Caco-2 (cell line): ENCODE results near the gene PRDM10. TPM values are rescaled to one million over a fixed set of nuclear protein-coding genes. Genes with fewer than 3 reads are reported as not detected.
A peak's percentile ranks its signal among the peaks of the same experiment; 100 is the strongest.

Experiments
- BruUV-seq: library from RNA; stranded (reverse); fragments of 400-500 nt; replicated peaks from 2 replicates; lab custom pipeline; 2021; lab: Mats Ljungman, UMichigan
- CTCF ChIA-PET: fragments of 300-600 bp; sonication (Branson Sonifier 250); formaldehyde crosslinking; loops from one replicate; lab custom pipeline; 2022; ENCODE audit warnings: antibody characterized with exemption; lab: Charles Lee
- POLR2A ChIA-PET: fragments of 300-600 bp; sonication (Branson Sonifier 250); formaldehyde crosslinking; loops from one replicate; lab custom pipeline; 2022; ENCODE audit warnings: antibody characterized with exemption; lab: Charles Lee
- DNase-seq, 2 experiments: peaks; one replicate each; pipeline versions ENCODE4 v3.0.0 to v3.0.0-alpha.2; 2020 to 2022
- H3K27me3 ChIP-seq: replicated peaks from 2 replicates; pipeline ENCODE4 v1.6.0; 2011; ENCODE audit warnings: low read length; ENCODE audit not compliant: control insufficient read depth, insufficient read depth
- H3K36me3 ChIP-seq: 2 replicates; pipeline ENCODE4 v1.5.1; 2011; ENCODE audit warnings: low read length; ENCODE audit not compliant: control insufficient read depth, insufficient read depth
- H3K4me1 ChIP-seq: fragments of 250-450 bp; sonication (Bioruptor Pico); 2 replicates; pipeline ENCODE4 v1.5.1; 2020; ENCODE audit warnings: mild to moderate bottlenecking
- H3K4me3 ChIP-seq: 2 replicates; pipeline ENCODE4 v1.5.1; 2011; ENCODE audit warnings: low read depth, mild to moderate bottlenecking, control low read depth, low read length
- H3K9me3 ChIP-seq: fragments of 250-450 bp; sonication (Bioruptor Pico); 2 replicates; pipeline ENCODE4 v1.5.1; 2020; ENCODE audit warnings: mild to moderate bottlenecking, moderate library complexity
- H3K27ac Mint-ChIP-seq: one replicate; pipeline ENCODE4 v1.8.0; 2022; ENCODE audit warnings: mixed read lengths; ENCODE audit not compliant: unreplicated experiment
- H3K27me3 Mint-ChIP-seq: one replicate; pipeline ENCODE4 v1.8.0; 2022; ENCODE audit warnings: mixed read lengths; ENCODE audit not compliant: insufficient read depth, unreplicated experiment
- H3K36me3 Mint-ChIP-seq: one replicate; pipeline ENCODE4 v1.8.0; 2022; ENCODE audit warnings: mild to moderate bottlenecking, mixed read lengths; ENCODE audit not compliant: insufficient read depth, unreplicated experiment
- H3K4me1 Mint-ChIP-seq: one replicate; pipeline ENCODE4 v1.8.0; 2022; ENCODE audit warnings: low read depth, mixed read lengths; ENCODE audit not compliant: unreplicated experiment
- H3K4me3 Mint-ChIP-seq: one replicate; pipeline ENCODE4 v1.8.0; 2022; ENCODE audit warnings: mild to moderate bottlenecking, moderate library complexity, mixed read lengths; ENCODE audit not compliant: unreplicated experiment
- H3K9me3 Mint-ChIP-seq: one replicate; pipeline ENCODE4 v1.8.0; 2022; ENCODE audit warnings: mixed read lengths; ENCODE audit not compliant: unreplicated experiment
- intact Hi-C: fragments of 100-400 bp; cut with micrococcal nuclease; formaldehyde crosslinking; loops from one replicate; pipeline ENCODE4 v1.10.0; 2022; ENCODE audit not compliant: unreplicated experiment
- total RNA-seq: library from RNA; stranded (reverse); gene quantifications from 2 replicates; pipeline ENCODE4 v1.2.3, GENCODE V29; 2022
- TF ChIP-seq, protein P1 (sequence below), 2 experiments: fragments of 200-600 bp in 1 of 2; IDR thresholded peaks; 1 replicate in 1 of 2; 2 replicates in 1 of 2; pipeline versions ENCODE4 v1.5.1 to v1.8.0; 2011 to 2022; ENCODE audit warnings: antibody characterized with exemption in 1 of 2, control low read depth in 1 of 2, inconsistent platforms in 1 of 2, low read depth in 1 of 2, low read length in 1 of 2, mild to moderate bottlenecking in 1 of 2, moderate library complexity in 1 of 2; ENCODE audit not compliant: insufficient read depth in 1 of 2, severe bottlenecking in 1 of 2, unreplicated experiment in 1 of 2

Gene PRDM10
- total RNA-seq, 1 experiment from 2014 or later = 11.8 TPM

GRCh38 chr11:129951866-129952262 is 50.8 kb downstream of the PRDM10 start:
- Histone ChIP-seq H3K4me3 (no peak overlapping the region), H3K27me3 (no peaks in the 10 kb centered on the region), H3K9me3 (no peaks in the 10 kb centered on the region), H3K4me1 (peaks cover 4% of the 10 kb centered on the region; the same call in 1 of the 2 replicates), H3K36me3 (no peaks in the 10 kb centered on the region)
- H3K27ac Mint-ChIP-seq = no peak overlapping the region
- BruUV-seq = no TSS peak
- peaks cover 32% of the 10 kb centered on the region for H3K4me1 Mint-ChIP-seq
- no peaks in the 10 kb centered on the region for H3K9me3 Mint-ChIP-seq
- no peaks in the 10 kb centered on the region for H3K36me3 Mint-ChIP-seq
- H3K27me3 Mint-ChIP-seq = no peaks in the 10 kb centered on the region
- intact Hi-C loops = no loop called here
- TF ChIP-seq, protein P1, sequence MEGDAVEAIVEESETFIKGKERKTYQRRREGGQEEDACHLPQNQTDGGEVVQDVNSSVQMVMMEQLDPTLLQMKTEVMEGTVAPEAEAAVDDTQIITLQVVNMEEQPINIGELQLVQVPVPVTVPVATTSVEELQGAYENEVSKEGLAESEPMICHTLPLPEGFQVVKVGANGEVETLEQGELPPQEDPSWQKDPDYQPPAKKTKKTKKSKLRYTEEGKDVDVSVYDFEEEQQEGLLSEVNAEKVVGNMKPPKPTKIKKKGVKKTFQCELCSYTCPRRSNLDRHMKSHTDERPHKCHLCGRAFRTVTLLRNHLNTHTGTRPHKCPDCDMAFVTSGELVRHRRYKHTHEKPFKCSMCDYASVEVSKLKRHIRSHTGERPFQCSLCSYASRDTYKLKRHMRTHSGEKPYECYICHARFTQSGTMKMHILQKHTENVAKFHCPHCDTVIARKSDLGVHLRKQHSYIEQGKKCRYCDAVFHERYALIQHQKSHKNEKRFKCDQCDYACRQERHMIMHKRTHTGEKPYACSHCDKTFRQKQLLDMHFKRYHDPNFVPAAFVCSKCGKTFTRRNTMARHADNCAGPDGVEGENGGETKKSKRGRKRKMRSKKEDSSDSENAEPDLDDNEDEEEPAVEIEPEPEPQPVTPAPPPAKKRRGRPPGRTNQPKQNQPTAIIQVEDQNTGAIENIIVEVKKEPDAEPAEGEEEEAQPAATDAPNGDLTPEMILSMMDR (IDR thresholded peaks at IDR 0.05; ENCODE audit: insufficient read depth in 1 of 2, low read depth in 1 of 2, low read length in 1 of 2, severe bottlenecking in 1 of 2, unreplicated experiment in 1 of 2) = no peak
- no peak for DNase-seq
- POLR2A ChIA-PET = no interaction called here
- CTCF ChIA-PET = no interaction called here
- no peak overlapping the region for H3K4me3 Mint-ChIP-seq

- H3K4me1 ChIP-seq = peaks cover 4% of the 10 kb centered on the region; the same call in 1 of the 2 replicates
Observed at GRCh38 chr11:129951201-129951865, 51.3 kb downstream of the PRDM10 start.

GRCh38 chr11:129950101-129951091 is 52.2 kb downstream of the PRDM10 start:
- H3K4me1 Mint-ChIP-seq = peaks cover 40% of the 10 kb centered on the region
- no peak overlapping the region for H3K4me3 ChIP-seq
- no TSS peak for BruUV-seq
- H3K27me3 Mint-ChIP-seq = no peaks in the 10 kb centered on the region
- intact Hi-C loops = no loop called here
- DNase-seq = no peak
- H3K4me1 ChIP-seq = peaks cover 4% of the 10 kb centered on the region; the same call in 1 of the 2 replicates
- no peak overlapping the region for H3K4me3 Mint-ChIP-seq
- H3K36me3 Mint-ChIP-seq = peaks cover 1% of the 10 kb centered on the region
- CTCF ChIA-PET = no interaction called here
- H3K36me3 ChIP-seq = no peaks in the 10 kb centered on the region
- peak overlapping the region; percentile 5 for H3K27ac Mint-ChIP-seq
- H3K27me3 ChIP-seq = no peaks in the 10 kb centered on the region
- no peaks in the 10 kb centered on the region for H3K9me3 Mint-ChIP-seq
- TF ChIP-seq, protein P1 (IDR thresholded peaks at IDR 0.05; ENCODE audit: insufficient read depth in 1 of 2, low read depth in 1 of 2, low read length in 1 of 2, severe bottlenecking in 1 of 2, unreplicated experiment in 1 of 2) = no peak
- no peaks in the 10 kb centered on the region for H3K9me3 ChIP-seq
- POLR2A ChIA-PET = no interaction called here

More at GRCh38 chr11:129951201-129951865, 51.3 kb downstream of the PRDM10 start:
- no peak for DNase-seq
- Mint-ChIP-seq H3K9me3 (no peaks in the 10 kb centered on the region), H3K27me3 (no peaks in the 10 kb centered on the region), H3K4me1 (peaks cover 37% of the 10 kb centered on the region), H3K36me3 (no peaks in the 10 kb centered on the region), H3K4me3 (no peak overlapping the region), H3K27ac (no peak overlapping the region)
- H3K36me3 ChIP-seq = no peaks in the 10 kb centered on the region
- TF ChIP-seq, protein P1 (IDR thresholded peaks at IDR 0.05; ENCODE audit: insufficient read depth in 1 of 2, low read depth in 1 of 2, low read length in 1 of 2, severe bottlenecking in 1 of 2, unreplicated experiment in 1 of 2) = no peak
- CTCF ChIA-PET = no interaction called here
- H3K9me3 ChIP-seq = no peaks in the 10 kb centered on the region
- POLR2A ChIA-PET = no interaction called here
- intact Hi-C loops = no loop called here
- BruUV-seq = no TSS peak
- no peaks in the 10 kb centered on the region for H3K27me3 ChIP-seq
- no peak overlapping the region for H3K4me3 ChIP-seq
